G401 (cell line): Measurements from ENCODE around the gene PCDHB16. TPM values are rescaled to one million over a fixed set of nuclear protein-coding genes. Genes with fewer than 3 reads are reported as not detected.
"Not testable (repeated sequence)": the region's sequence is repeated elsewhere in the genome, so short reads cannot be mapped to it uniquely, and the experiment has no call there.

Experiments used
- DNase-seq: peaks from one replicate; pipeline ENCODE4 v3.0.0-alpha.2; 2015; ENCODE audit warnings: low spot score
- in situ Hi-C: cut with HindIII; loops from 2 replicates; pipeline ENCODE4 v1.10.0; 2016; ENCODE audit warnings: low sequenced_read_pairs, mixed read lengths
- total RNA-seq: library from RNA; depleted of rRNA; stranded (reverse); fragments of >200 nt; shearing (Covaris generic); gene quantifications from 2 replicates; pipeline ENCODE4 v1.2.3, GENCODE V29; 2014

The PCDHB16 gene
- total RNA-seq, 1 experiment from 2014 or later = 1.3 TPM

- in situ Hi-C loops = loop anchor here (25.0 kb wide), 1 partner anchor 383 kb away; no protein-coding TSS in a partner anchor
- DNase-seq = not testable (repeated sequence)
Measured at GRCh38 chr5:141179371-141179770, 2.8 kb upstream of the PCDHB16 start.

GRCh38 chr5:141179876-141180275 lies 2.3 kb upstream of the PCDHB16 start:
- in situ Hi-C loops = loop anchor here (25.0 kb wide), 1 partner anchor 382 kb away; no protein-coding TSS in a partner anchor
- DNase-seq = not testable (repeated sequence)

- in situ Hi-C loops = loop anchor here (25.0 kb wide), 1 partner anchor 382 kb away; no protein-coding TSS in a partner anchor
- DNase-seq = no peak
Measured at GRCh38 chr5:141180313-141180712, 1.9 kb upstream of the PCDHB16 start.

GRCh38 chr5:141184117-141184855 lies 2.1 kb downstream of the PCDHB16 start:
- in situ Hi-C loops = loop anchor here (25.0 kb wide), 1 partner anchor 378 kb away; no protein-coding TSS in a partner anchor
- DNase-seq = not testable (repeated sequence)

GRCh38 chr5:141186897-141187512 lies 4.8 kb downstream of the PCDHB16 start, which contains the start of gene PCDHB9:
PCDHB9 (plus strand) TSS chr5:141187161; CDS start chr5:141187319, 158 bp downstream.
- peak; percentile 34 for DNase-seq
- in situ Hi-C loops = loop anchor here (25.0 kb wide), 1 partner anchor 375 kb away; no protein-coding TSS in a partner anchor

- in situ Hi-C loops = loop anchor here (25.0 kb wide), 1 partner anchor 374 kb away; no protein-coding TSS in a partner anchor
- DNase-seq = not testable (repeated sequence)
Measured at GRCh38 chr5:141188682-141189081, 6.5 kb downstream of the PCDHB16 start.

GRCh38 chr5:141189131-141189530 lies 6.9 kb downstream of the PCDHB16 start:
- in situ Hi-C loops = loop anchor here (25.0 kb wide), 1 partner anchor 373 kb away; no protein-coding TSS in a partner anchor
- DNase-seq = not testable (repeated sequence)

GRCh38 chr5:141192110-141192725 lies 10.0 kb downstream of the PCDHB16 start, which contains the start of gene PCDHB10:
PCDHB10 (plus strand) TSS chr5:141192353; CDS start chr5:141192553, 200 bp downstream.
- in situ Hi-C loops = loop anchor here (25.0 kb wide), 1 partner anchor 370 kb away; no protein-coding TSS in a partner anchor
- DNase-seq = peak; percentile 57

GRCh38 chr5:141194332-141194731 lies 12.1 kb downstream of the PCDHB16 start:
- DNase-seq = not testable (repeated sequence)
- in situ Hi-C loops = loop anchor here (25.0 kb wide), 1 partner anchor 368 kb away; no protein-coding TSS in a partner anchor

GRCh38 chr5:141196363-141196762 lies 14.2 kb downstream of the PCDHB16 start:
- DNase-seq = no peak
- in situ Hi-C loops = loop anchor here (25.0 kb wide), 1 partner anchor 366 kb away; no protein-coding TSS in a partner anchor

GRCh38 chr5:141199359-141200235 lies 17.4 kb downstream of the PCDHB16 start, which contains the start of gene PCDHB11:
PCDHB11 (plus strand) TSS chr5:141199627; CDS start chr5:141199775, 148 bp downstream.
- DNase-seq = peak; percentile 51
- in situ Hi-C loops = loop anchor here (25.0 kb wide), 1 partner anchor 363 kb away; no protein-coding TSS in a partner anchor

GRCh38 chr5:141201126-141201525 lies 18.9 kb downstream of the PCDHB16 start:
- DNase-seq, in situ Hi-C loops: not testable (repeated sequence)

GRCh38 chr5:141201646-141202045 lies 19.5 kb downstream of the PCDHB16 start:
- in situ Hi-C loops, DNase-seq: not testable (repeated sequence)

- in situ Hi-C loops = no loop called here
- DNase-seq = peak; percentile 55
Measured at GRCh38 chr5:141208478-141208877, 26.3 kb downstream of the PCDHB16 start, which contains the start of gene PCDHB12. PCDHB12 (plus strand) TSS chr5:141208719; CDS start chr5:141208908, 189 bp downstream.

GRCh38 chr5:141210281-141210680 lies 28.1 kb downstream of the PCDHB16 start:
- in situ Hi-C loops = not testable (repeated sequence)

GRCh38 chr5:141210849-141211248 lies 28.7 kb downstream of the PCDHB16 start:
- DNase-seq, in situ Hi-C loops: not testable (repeated sequence)

More at GRCh38 chr5:141210281-141210680, 28.1 kb downstream of the PCDHB16 start:
- not testable (repeated sequence) for DNase-seq

GRCh38 chr5:141213656-141214339 lies 31.6 kb downstream of the PCDHB16 start, which contains the start of gene PCDHB13:
PCDHB13 (plus strand) TSS chr5:141213919; CDS start chr5:141214124, 205 bp downstream.
- in situ Hi-C loops = not testable (repeated sequence)
- peak; percentile 17 for DNase-seq
